Measurements from ENCODE around the gene TBC1D10A. TPM values are rescaled to one million over a fixed set of nuclear protein-coding genes. Genes with fewer than 3 reads are reported as not detected.
A peak's percentile ranks its signal among the peaks of the same experiment; 100 is the strongest.

Gene TBC1D10A
- total RNA-seq, 1 experiment from 2014 or later, result 12.2 TPM

DNA sequence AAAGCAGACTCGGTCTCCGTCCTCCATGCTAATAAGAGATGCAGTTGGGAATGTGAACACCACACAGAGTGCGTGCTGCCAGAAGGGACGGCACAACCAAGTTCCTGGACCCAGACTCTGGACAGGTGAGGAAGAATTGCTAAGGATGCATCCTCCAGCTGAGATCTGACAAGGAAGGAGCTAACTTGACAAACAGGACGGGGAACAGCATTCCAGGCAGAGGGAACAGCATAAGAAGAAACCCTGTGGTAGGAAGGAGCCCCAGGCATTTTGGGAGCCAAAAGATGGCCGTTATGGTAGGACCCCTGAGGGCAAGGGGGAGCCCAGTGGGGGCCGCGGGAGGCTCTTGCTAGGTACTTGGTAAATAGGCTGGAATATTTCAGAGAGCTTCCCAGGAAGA, 66.1 kb downstream of the TBC1D10A start:
- Histone ChIP-seq H3K4me3 (ENCODE audit: low read depth, low read length) (no peak overlapping the region), H3K27me3 (replicated peaks; ENCODE audit: control insufficient read depth, insufficient read depth, low read length) (no peaks in the 10 kb centered on the region), H3K36me3 (ENCODE audit: control insufficient read depth, insufficient read depth, low read length) (no peaks in the 10 kb centered on the region), H3K9me3 (no peaks in the 10 kb centered on the region), H3K4me1 (peaks cover 25% of the 10 kb centered on the region)
- H3K4me1 Mint-ChIP-seq (ENCODE audit: low read depth, unreplicated experiment), result peaks cover 12% of the 10 kb centered on the region
- no peak overlapping the region for H3K4me3 Mint-ChIP-seq (ENCODE audit: unreplicated experiment)
- intact Hi-C loops (cut with micrococcal nuclease; ENCODE audit: unreplicated experiment), result no loop called here
- no peaks in the 10 kb centered on the region for H3K9me3 Mint-ChIP-seq (ENCODE audit: unreplicated experiment)
- no TSS peak for BruUV-seq (replicated peaks)
- TF ChIP-seq, protein P1, sequence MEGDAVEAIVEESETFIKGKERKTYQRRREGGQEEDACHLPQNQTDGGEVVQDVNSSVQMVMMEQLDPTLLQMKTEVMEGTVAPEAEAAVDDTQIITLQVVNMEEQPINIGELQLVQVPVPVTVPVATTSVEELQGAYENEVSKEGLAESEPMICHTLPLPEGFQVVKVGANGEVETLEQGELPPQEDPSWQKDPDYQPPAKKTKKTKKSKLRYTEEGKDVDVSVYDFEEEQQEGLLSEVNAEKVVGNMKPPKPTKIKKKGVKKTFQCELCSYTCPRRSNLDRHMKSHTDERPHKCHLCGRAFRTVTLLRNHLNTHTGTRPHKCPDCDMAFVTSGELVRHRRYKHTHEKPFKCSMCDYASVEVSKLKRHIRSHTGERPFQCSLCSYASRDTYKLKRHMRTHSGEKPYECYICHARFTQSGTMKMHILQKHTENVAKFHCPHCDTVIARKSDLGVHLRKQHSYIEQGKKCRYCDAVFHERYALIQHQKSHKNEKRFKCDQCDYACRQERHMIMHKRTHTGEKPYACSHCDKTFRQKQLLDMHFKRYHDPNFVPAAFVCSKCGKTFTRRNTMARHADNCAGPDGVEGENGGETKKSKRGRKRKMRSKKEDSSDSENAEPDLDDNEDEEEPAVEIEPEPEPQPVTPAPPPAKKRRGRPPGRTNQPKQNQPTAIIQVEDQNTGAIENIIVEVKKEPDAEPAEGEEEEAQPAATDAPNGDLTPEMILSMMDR (IDR thresholded peaks at IDR 0.05; ENCODE audit: insufficient read depth in 1 of 2, low read depth in 1 of 2, low read length in 1 of 2, severe bottlenecking in 1 of 2, unreplicated experiment in 1 of 2), result no peak
- H3K36me3 Mint-ChIP-seq (ENCODE audit: insufficient read depth, unreplicated experiment), result no peaks in the 10 kb centered on the region
- H3K27me3 Mint-ChIP-seq (ENCODE audit: insufficient read depth, unreplicated experiment), result no peaks in the 10 kb centered on the region
- no peak overlapping the region for H3K27ac Mint-ChIP-seq (ENCODE audit: unreplicated experiment)
- ChIA-PET CTCF (interaction anchor here (0.5 to 1.7 kb wide), 7 partner anchors 10 to 518 kb away, joined by 3 to 7 read pairs (median 4); partner anchors contain the start of genes RNF215 and TBC1D10A), POLR2A (interaction anchor here (0.8 kb wide), 1 partner anchor 251 kb away, joined by 3 read pairs; no protein-coding TSS in a partner anchor)
- no peak for DNase-seq

DNA sequence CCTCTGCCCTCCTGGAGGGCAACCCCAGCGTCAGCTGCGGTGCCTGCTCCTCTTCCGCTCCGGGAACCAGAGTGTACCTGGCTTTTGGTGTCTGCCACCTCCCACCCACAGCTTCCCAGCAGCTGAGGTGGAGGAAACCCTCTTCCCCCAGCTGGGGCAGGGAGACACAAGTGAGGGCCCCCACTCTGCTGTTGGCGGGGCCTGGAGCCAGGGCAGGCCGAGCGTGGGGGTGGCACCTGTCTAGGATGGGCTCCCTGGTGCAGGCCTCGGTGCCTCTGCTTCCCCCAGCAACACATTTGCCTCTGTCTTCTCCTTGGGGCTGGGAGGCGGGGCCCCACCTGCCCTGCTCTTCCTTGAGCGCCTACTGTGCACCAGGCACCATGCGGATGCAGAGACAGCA, 66.5 kb downstream of the TBC1D10A start:
- peaks cover 25% of the 10 kb centered on the region for H3K4me1 ChIP-seq
- no peaks in the 10 kb centered on the region for H3K36me3 ChIP-seq (ENCODE audit: control insufficient read depth, insufficient read depth, low read length)
- no peak for DNase-seq
- H3K9me3 ChIP-seq, result no peaks in the 10 kb centered on the region
- Mint-ChIP-seq H3K9me3 (ENCODE audit: unreplicated experiment) (no peaks in the 10 kb centered on the region), H3K27me3 (ENCODE audit: insufficient read depth, unreplicated experiment) (no peaks in the 10 kb centered on the region), H3K4me3 (ENCODE audit: unreplicated experiment) (no peak overlapping the region), H3K27ac (ENCODE audit: unreplicated experiment) (no peak overlapping the region), H3K36me3 (ENCODE audit: insufficient read depth, unreplicated experiment) (no peaks in the 10 kb centered on the region), H3K4me1 (ENCODE audit: low read depth, unreplicated experiment) (peaks cover 12% of the 10 kb centered on the region)
- BruUV-seq (replicated peaks), result no TSS peak
- H3K4me3 ChIP-seq (ENCODE audit: low read depth, low read length), result no peak overlapping the region
- TF ChIP-seq, protein P1 (IDR thresholded peaks at IDR 0.05; ENCODE audit: insufficient read depth in 1 of 2, low read depth in 1 of 2, low read length in 1 of 2, severe bottlenecking in 1 of 2, unreplicated experiment in 1 of 2), result no peak
- no peaks in the 10 kb centered on the region for H3K27me3 ChIP-seq (replicated peaks; ENCODE audit: control insufficient read depth, insufficient read depth, low read length)
- POLR2A ChIA-PET, result no interaction called here
- intact Hi-C loops (cut with micrococcal nuclease; ENCODE audit: unreplicated experiment), result no loop called here
- CTCF ChIA-PET, result interaction anchor here (1.0 to 1.7 kb wide), 3 partner anchors 9 to 66 kb away, joined by 3 to 6 read pairs (median 4); partner anchors contain the start of gene TBC1D10A

DNA sequence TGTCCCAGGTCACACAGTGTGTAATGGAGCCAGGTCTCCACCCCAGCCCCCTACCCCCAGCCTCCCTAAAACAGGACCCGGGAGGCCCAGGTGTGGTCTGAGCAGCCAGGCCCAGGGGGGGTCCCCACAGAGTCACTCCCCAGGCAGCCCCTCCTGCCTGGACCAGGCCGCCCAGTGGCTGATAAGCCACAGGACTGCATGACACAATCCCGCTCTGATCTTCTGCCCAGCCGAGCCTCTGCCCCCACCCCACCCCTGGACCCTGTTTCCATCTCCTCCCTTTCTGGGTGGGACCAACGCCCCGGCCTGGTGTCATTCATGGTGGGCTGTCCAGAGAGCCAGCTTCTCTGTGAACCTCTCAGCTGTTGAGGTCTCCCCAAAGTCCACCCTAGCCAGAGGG, 72.4 kb downstream of the TBC1D10A start:
- Histone ChIP-seq H3K36me3 (ENCODE audit: control insufficient read depth, insufficient read depth, low read length) (no peaks in the 10 kb centered on the region), H3K9me3 (no peaks in the 10 kb centered on the region), H3K4me1 (peaks cover 29% of the 10 kb centered on the region), H3K27me3 (replicated peaks; ENCODE audit: control insufficient read depth, insufficient read depth, low read length) (no peaks in the 10 kb centered on the region), H3K4me3 (ENCODE audit: low read depth, low read length) (no peak overlapping the region)
- TF ChIP-seq, protein P1 (IDR thresholded peaks at IDR 0.05; ENCODE audit: insufficient read depth in 1 of 2, low read depth in 1 of 2, low read length in 1 of 2, severe bottlenecking in 1 of 2, unreplicated experiment in 1 of 2), result no peak
- intact Hi-C loops (cut with micrococcal nuclease; ENCODE audit: unreplicated experiment), result no loop called here
- ChIA-PET CTCF (interaction anchor here (1.1 kb wide), 1 partner anchor 11 kb away, joined by 3 read pairs; no protein-coding TSS in a partner anchor), POLR2A (no interaction called here)
- no TSS peak for BruUV-seq (replicated peaks)
- peak overlapping the region; percentile 15 for H3K27ac Mint-ChIP-seq (ENCODE audit: unreplicated experiment)
- no peaks in the 10 kb centered on the region for H3K27me3 Mint-ChIP-seq (ENCODE audit: insufficient read depth, unreplicated experiment)
- peaks cover 18% of the 10 kb centered on the region for H3K4me1 Mint-ChIP-seq (ENCODE audit: low read depth, unreplicated experiment)
- H3K9me3 Mint-ChIP-seq (ENCODE audit: unreplicated experiment), result no peaks in the 10 kb centered on the region
- H3K36me3 Mint-ChIP-seq (ENCODE audit: insufficient read depth, unreplicated experiment), result no peaks in the 10 kb centered on the region
- no peak overlapping the region for H3K4me3 Mint-ChIP-seq (ENCODE audit: unreplicated experiment)
- DNase-seq, result no peak

All from Caco-2 (cell line).